ENCODE data around the gene TTLL5. TPM values are rescaled to one million over a fixed set of nuclear protein-coding genes. Genes with fewer than 3 reads are reported as not detected.

TTLL5 gene, protein sequence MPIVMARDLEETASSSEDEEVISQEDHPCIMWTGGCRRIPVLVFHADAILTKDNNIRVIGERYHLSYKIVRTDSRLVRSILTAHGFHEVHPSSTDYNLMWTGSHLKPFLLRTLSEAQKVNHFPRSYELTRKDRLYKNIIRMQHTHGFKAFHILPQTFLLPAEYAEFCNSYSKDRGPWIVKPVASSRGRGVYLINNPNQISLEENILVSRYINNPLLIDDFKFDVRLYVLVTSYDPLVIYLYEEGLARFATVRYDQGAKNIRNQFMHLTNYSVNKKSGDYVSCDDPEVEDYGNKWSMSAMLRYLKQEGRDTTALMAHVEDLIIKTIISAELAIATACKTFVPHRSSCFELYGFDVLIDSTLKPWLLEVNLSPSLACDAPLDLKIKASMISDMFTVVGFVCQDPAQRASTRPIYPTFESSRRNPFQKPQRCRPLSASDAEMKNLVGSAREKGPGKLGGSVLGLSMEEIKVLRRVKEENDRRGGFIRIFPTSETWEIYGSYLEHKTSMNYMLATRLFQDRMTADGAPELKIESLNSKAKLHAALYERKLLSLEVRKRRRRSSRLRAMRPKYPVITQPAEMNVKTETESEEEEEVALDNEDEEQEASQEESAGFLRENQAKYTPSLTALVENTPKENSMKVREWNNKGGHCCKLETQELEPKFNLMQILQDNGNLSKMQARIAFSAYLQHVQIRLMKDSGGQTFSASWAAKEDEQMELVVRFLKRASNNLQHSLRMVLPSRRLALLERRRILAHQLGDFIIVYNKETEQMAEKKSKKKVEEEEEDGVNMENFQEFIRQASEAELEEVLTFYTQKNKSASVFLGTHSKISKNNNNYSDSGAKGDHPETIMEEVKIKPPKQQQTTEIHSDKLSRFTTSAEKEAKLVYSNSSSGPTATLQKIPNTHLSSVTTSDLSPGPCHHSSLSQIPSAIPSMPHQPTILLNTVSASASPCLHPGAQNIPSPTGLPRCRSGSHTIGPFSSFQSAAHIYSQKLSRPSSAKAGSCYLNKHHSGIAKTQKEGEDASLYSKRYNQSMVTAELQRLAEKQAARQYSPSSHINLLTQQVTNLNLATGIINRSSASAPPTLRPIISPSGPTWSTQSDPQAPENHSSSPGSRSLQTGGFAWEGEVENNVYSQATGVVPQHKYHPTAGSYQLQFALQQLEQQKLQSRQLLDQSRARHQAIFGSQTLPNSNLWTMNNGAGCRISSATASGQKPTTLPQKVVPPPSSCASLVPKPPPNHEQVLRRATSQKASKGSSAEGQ (N-terminal part only)
- 12.1 to 14.0 TPM (median 13.3 TPM) in 5 replicates for total RNA-seq (2022; extraction: Qiagen RNA extraction; ENCODE audit: low read depth)

DNA sequence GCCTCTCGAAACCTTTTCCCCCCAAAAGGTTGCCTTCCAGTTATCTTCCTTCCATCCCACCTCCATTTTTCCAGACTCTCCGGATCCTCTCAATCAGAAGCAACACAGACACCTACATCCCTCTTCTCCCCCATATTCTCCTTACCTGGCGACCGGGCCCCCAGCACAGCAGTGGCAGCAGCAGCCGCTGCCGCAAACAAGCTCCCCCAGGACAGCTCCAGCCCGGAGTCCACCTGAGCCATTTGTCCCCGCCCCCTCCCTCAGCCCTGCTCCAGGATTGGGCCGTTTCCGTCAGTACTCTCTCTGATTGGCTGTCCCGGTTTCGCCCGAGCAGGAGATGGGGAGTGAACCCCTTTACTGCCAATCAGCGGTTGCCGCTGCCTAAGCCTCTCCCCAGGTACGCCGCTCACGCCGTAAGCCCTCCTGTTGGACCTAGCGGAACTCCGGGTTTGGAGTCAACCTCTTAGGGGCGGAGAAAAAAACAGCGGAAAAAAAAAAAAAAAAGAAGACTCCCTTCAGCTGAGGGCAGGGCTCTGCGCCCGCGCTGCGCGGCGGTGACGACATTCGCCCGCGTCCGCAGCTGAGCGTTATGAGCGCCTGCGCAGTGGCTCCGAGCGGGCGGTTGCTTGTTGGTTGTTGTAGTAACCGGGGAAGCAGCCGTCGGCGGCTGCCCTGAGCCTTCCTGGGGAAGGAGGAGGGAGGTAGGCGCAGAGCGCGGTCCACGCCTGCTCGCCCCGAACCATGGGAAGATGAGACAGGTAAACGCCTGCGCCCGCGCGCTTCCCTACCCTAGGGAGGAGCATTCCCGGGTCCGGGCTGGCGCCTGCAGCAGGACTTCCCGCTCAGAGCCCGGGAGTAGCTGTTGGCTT lies at the start of gene TTLL5, which contains the start of gene ERG28:
Gene TTLL5, plus strand, starts transcription at position 617 of the 869 bp plus-strand sequence. CDS start 1,904 bp downstream, outside the sequence.
Gene ERG28, minus strand, starts transcription at position 247 of the 869 bp plus-strand sequence. CDS start 3,374 bp downstream, outside the sequence.

GRCh38 chr14:75981426-75982265 lies 320.6 kb downstream of the TTLL5 start, which contains the start of gene TGFB3:
Gene TGFB3 (minus strand): TSS chr14:75981995. CDS start chr14:75980893, 1,102 bp downstream.

DNA sequence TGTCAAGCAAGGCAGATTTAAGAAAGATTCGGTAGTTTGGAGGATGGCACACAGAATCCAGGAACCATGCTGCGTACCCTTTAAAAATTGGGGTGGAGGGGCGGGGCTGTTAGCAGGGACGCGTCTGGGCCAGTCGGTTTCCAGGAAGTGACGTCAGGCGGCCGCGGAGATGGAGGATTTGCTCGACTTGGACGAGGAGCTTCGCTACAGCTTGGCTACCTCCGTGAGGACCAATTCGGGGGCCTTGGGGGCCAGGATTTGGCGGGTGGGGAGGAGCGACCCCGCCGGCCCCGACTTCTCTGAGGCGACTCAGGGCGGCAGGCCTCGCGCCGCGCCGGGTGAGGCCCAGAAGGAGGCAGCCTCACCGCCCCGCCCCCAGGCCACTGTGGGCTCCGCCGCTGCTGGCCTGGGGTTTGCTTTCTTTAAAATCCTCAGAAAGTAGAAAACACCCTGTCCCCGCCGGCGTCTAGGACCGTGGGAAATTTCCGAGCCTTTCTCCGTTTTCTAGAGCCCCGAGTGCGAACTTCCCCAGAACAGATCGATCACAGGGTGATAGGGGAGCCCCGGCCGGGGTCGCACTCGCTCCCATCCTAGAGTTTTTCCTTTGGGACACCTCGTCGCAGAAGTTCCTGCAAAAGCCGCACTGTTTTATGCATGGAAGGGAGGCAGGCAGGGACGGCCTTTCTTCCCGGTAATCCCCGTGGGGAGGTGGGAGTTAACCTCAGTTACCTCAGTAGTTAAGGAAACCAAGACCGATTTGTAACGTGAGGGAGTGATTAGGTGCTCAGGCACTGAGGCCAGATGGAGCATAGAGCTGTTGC lies 324.8 kb downstream of the TTLL5 start, which contains the start of gene IFT43:
Gene IFT43, plus strand, starts transcription at position 146 of the 821 bp plus-strand sequence. Its CDS starts 24 bp downstream, at position 170.

Other genes starting within 250 kb of the TTLL5 start
- gene JDP2, start 233.2 kb upstream of the TTLL5 start, total RNA-seq (2022; extraction: Qiagen RNA extraction; ENCODE audit: low read depth): 17.2 to 28.4 TPM (median 27.7 TPM) in 5 replicates
- gene BATF, start 138.8 kb upstream of the TTLL5 start, total RNA-seq (2022; extraction: Qiagen RNA extraction; ENCODE audit: low read depth): 0.22 TPM in 1 of 5 replicates, not detected in the others
- gene FLVCR2, start 82.6 kb upstream of the TTLL5 start, total RNA-seq (2022; extraction: Qiagen RNA extraction; ENCODE audit: low read depth): 2.7 to 3.9 TPM (median 3.3 TPM) in 5 replicates
- gene ERG28, start 370 bp upstream of the TTLL5 start, total RNA-seq (2022; extraction: Qiagen RNA extraction; ENCODE audit: low read depth): 12.6 to 15.9 TPM (median 15.7 TPM) in 5 replicates